ENCODE data around the gene GNAO1.

- TF ChIP-seq CTCF (conservative IDR thresholded peaks at IDR 0.05; ENCODE audit: low read depth, low read length) (no peak), EZH2 (IDR thresholded peaks at IDR 0.05; ENCODE audit: low read length, unreplicated experiment) (no peak)
Observed at GRCh38 chr16:56324406-56324805, 133.1 kb downstream of the GNAO1 start.

Data from PC-3 (cell line).